Erythroblast (primary cell): ENCODE results near the gene FNBP1L.
"Not testable (repeated sequence)": the region's sequence is repeated elsewhere in the genome, so short reads cannot be mapped to it uniquely, and the experiment has no call there.

ENCODE experiments used
- DNase-seq, 2 experiments: peaks; one replicate each; lab custom pipeline; 2025; lab: John Stamatoyannopoulos, UW
- GATA1 ChIP-seq: IDR thresholded peaks from 2 replicates; pipeline ENCODE4 v1.6.1; 2011; ENCODE audit warnings: low read depth, mild to moderate bottlenecking, control low read depth, low read length, moderate library complexity
- POLR2A ChIP-seq: IDR thresholded peaks from 2 replicates; pipeline ENCODE4 v1.6.1; 2011; ENCODE audit warnings: mild to moderate bottlenecking, low read length

FNBP1L gene

GRCh38 chr1:93546162-93546863 is 98.4 kb downstream of the FNBP1L start:
- TF ChIP-seq POLR2A (no peak), GATA1 (no peak)
- DNase-seq: no peak

- TF ChIP-seq GATA1 (no peak), POLR2A (no peak)
- DNase-seq: no peak
Measured at GRCh38 chr1:93549131-93549530, 101.2 kb downstream of the FNBP1L start.

- DNase-seq: no peak
- TF ChIP-seq POLR2A: no peak
- no peak for TF ChIP-seq GATA1
Measured at GRCh38 chr1:93549811-93550210, 101.9 kb downstream of the FNBP1L start.

- peak; percentile 12 to 16 for DNase-seq
- no peak for TF ChIP-seq GATA1
- no peak for TF ChIP-seq POLR2A
Measured at GRCh38 chr1:93552741-93553455, 105.0 kb downstream of the FNBP1L start.

GRCh38 chr1:93553886-93554490 is 106.1 kb downstream of the FNBP1L start:
- DNase-seq: not testable (repeated sequence)

GRCh38 chr1:93554883-93555872 is 107.3 kb downstream of the FNBP1L start:
- no peak for DNase-seq
- TF ChIP-seq GATA1: no peak
- TF ChIP-seq POLR2A: no peak

- DNase-seq: peak in 1 of 2 experiments; percentile 13
- TF ChIP-seq GATA1 (no peak), POLR2A (no peak)
Measured at GRCh38 chr1:93556291-93556690, 108.4 kb downstream of the FNBP1L start.

GRCh38 chr1:93559045-93559444 is 111.1 kb downstream of the FNBP1L start:
- TF ChIP-seq POLR2A (no peak), GATA1 (no peak)
- no peak for DNase-seq

- TF ChIP-seq GATA1 (no peak), POLR2A (no peak)
- DNase-seq: no peak
Measured at GRCh38 chr1:93559695-93560094, 111.8 kb downstream of the FNBP1L start.

- TF ChIP-seq POLR2A (no peak), GATA1 (no peak)
- DNase-seq: no peak
Measured at GRCh38 chr1:93565496-93566206, 117.7 kb downstream of the FNBP1L start.

GRCh38 chr1:93566227-93566626 is 118.3 kb downstream of the FNBP1L start:
- TF ChIP-seq GATA1 (no peak), POLR2A (no peak)
- DNase-seq: no peak

GRCh38 chr1:93567255-93567918 is 119.5 kb downstream of the FNBP1L start:
- TF ChIP-seq POLR2A: no peak
- peak; percentile 87 to 92 for DNase-seq
